ENCODE measurements around the gene PAX6.

PAX6 gene

DNA sequence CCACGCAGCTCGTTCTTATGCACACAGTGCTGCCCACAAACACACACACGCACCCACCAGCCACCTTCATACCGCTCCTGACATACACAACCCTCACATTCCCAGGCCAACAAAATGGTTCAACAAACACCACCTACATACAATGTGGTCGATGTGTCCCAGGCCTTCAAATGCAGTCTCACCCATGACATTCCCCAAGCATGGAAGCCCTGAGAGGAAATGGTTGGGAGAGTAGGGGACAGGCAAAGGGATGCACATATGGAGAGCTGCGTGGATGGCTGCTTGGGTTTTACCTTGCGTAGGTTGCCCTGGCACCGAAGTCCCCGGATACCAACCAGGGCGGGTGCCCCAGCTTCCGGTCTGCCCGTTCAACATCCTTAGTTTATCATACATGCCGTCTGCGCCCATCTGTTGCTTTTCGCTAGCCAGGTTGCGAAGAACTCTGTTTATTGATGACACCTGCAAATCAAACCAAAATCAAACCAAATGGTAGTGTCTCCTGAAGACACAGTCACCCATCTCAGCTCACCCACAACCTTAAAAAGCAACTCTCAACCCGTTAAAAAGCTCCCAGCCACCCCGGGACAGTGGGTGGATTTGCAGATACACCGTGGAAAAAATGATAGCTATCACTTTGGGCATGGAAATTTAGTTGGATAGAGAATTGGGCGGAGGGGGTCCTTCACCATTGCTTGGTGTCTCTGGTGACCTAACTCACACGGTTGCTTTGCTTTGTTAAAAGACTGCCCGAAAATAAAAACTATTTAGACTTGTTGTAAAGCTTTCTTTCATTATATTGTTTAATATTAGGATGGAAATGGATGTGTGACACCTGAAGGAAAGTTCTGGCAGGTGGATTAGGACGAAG is 10.5 kb downstream of the PAX6 start:
- H3K4me3 Mint-ChIP-seq, result peak overlapping the region in 2 of 3 experiments; percentile 10 to 15
- peaks cover 44% of the 10 kb centered on the region for H3K4me1 Mint-ChIP-seq
- no peak overlapping the region for H3K27ac Mint-ChIP-seq
- H3K36me3 Mint-ChIP-seq (ENCODE audit: low read depth), result no peaks in the 10 kb centered on the region
- H3K27me3 Mint-ChIP-seq (ENCODE audit: low read depth), result peaks cover 100% of the 10 kb centered on the region
- TF ChIP-seq, protein P1, sequence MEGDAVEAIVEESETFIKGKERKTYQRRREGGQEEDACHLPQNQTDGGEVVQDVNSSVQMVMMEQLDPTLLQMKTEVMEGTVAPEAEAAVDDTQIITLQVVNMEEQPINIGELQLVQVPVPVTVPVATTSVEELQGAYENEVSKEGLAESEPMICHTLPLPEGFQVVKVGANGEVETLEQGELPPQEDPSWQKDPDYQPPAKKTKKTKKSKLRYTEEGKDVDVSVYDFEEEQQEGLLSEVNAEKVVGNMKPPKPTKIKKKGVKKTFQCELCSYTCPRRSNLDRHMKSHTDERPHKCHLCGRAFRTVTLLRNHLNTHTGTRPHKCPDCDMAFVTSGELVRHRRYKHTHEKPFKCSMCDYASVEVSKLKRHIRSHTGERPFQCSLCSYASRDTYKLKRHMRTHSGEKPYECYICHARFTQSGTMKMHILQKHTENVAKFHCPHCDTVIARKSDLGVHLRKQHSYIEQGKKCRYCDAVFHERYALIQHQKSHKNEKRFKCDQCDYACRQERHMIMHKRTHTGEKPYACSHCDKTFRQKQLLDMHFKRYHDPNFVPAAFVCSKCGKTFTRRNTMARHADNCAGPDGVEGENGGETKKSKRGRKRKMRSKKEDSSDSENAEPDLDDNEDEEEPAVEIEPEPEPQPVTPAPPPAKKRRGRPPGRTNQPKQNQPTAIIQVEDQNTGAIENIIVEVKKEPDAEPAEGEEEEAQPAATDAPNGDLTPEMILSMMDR (IDR thresholded peaks at IDR 0.05; ENCODE audit: unreplicated experiment in 3 of 3), result no peak
- H3K9me3 Mint-ChIP-seq, result peaks cover 4% of the 10 kb centered on the region

DNA sequence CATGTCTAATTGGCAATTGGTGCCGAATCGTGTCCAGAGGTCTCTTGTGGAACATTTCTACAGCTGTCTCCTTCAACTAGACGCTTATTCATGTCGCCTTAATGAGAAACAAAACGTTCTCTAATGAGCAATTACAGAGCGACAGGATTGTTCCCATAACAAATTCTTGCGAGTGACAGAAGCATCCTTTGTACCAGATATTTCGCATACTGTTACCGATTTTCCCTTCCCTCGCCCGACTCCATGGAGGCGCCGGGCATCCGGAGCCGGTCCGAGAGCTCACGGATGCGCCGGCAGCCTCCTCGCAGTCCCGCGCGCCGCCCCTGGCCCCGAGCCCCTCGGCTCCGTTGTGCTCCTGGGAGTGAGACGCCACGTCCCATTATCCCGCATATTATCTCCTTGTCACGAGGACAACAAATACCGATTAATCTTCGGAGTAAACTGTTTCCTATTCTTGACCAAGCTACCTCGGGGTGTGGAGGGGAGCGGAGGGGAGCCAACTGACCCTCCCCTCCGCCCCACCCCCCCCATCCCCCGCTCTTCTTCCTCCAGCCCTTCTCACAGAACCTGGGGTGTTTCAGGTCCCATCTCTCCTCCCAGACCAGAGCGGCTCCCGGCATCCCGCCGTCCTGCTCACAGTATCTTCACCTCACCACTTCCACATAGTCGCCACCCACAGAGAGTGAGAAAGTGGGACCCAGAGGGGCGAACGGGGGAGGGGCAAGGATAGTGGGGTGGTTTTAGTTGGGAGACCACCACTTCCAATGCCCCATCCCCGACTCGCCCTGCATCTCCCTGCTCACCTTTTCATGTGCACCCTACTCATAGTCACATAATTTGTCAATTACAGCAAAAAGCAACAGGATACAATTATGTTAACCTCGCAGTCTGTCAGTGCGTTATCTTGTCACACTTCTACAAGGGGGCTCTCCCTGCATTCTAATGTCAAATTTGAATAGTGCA is 11.4 kb downstream of the PAX6 start:
- Mint-ChIP-seq H3K4me3 (peak overlapping the region; percentile 49 to 59 (median 57)), H3K36me3 (ENCODE audit: low read depth) (no peaks in the 10 kb centered on the region), H3K9me3 (peaks cover 4% of the 10 kb centered on the region), H3K4me1 (peaks cover 42% of the 10 kb centered on the region), H3K27ac (no peak overlapping the region), H3K27me3 (ENCODE audit: low read depth) (peaks cover 100% of the 10 kb centered on the region)
- TF ChIP-seq, protein P1 (IDR thresholded peaks at IDR 0.05; ENCODE audit: unreplicated experiment in 3 of 3), result no peak

DNA sequence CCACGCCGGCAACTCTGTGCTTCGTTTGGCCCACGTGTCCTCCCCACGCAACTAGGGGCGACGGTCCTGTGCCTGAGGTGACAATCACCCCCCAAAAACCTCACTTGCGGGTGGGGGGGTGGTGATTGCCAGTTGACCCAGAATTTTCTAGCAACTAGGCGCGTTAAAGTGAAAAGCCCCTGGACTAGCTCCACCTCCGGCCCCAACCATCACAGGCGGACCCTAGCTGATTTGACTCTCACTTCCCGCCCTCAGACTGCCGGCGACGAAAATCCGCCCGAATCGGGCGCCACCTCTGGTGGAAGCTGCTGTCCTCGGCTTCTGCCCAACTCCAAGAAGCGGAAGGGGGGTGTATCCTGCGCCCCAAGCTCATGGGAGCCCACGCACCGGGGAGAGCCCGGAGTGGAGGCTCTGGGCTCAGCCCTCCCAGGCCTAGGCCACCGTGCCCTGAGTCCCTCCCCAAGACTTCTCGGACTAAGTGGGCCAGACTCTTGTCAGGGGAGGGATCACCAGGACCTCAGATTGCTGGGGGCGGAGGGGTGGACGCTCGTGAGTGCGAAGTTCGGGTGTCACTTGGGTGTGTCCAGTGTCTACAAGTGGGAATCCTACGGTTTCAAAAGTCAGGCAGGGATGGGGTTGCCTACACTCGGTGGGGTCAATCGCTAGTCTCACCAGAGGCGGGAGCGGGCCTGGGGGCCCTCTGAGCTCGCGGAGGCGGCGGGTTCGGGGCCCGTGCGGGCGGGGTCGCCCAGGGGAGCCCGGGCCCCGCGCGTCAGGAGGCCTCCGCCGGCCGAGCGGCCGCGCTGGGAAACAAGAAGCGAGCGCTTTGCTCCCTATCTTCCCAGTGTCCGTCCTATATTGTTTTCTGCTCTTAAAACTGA is 12.3 kb downstream of the PAX6 start:
- Mint-ChIP-seq H3K4me3 (peak overlapping the region; percentile 57 to 59 (median 58)), H3K27ac (no peak overlapping the region), H3K36me3 (ENCODE audit: low read depth) (no peaks in the 10 kb centered on the region), H3K4me1 (peaks cover 33% of the 10 kb centered on the region), H3K27me3 (ENCODE audit: low read depth) (peaks cover 100% of the 10 kb centered on the region), H3K9me3 (peaks cover 3% of the 10 kb centered on the region)
- TF ChIP-seq, protein P1 (IDR thresholded peaks at IDR 0.05; ENCODE audit: unreplicated experiment in 3 of 3), result peak in 2 of 3 experiments; percentile 22 to 28

DNA sequence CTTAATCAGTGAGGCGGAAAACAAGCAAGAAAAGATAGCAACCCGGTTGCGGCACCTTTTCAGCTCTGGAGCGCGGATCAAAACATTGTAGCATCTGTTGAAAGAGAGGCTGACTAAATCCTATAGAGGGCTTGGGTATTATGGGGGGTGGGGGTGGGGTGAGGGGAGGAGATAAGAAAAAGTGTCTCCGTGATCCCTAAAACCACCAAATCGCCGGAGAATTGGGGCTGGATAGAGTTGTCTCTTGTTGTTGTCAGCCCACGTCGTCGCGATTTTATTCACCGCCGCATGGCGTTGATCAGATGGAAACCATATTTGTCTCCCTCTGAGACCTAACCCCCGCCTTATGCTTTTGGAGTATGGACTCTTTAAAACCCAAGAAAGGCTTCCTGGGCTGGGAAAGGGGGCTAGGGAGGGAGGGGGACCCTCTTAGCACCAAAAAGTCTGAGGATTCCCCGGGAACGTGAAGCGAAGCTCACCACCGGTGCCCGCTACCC is 13.0 kb downstream of the PAX6 start:
- Mint-ChIP-seq H3K27ac (no peak overlapping the region), H3K4me1 (peaks cover 29% of the 10 kb centered on the region), H3K9me3 (no peaks in the 10 kb centered on the region), H3K27me3 (ENCODE audit: low read depth) (peaks cover 100% of the 10 kb centered on the region), H3K4me3 (peak overlapping the region; percentile 44 to 56 (median 49)), H3K36me3 (ENCODE audit: low read depth) (no peaks in the 10 kb centered on the region)
- TF ChIP-seq, protein P1 (IDR thresholded peaks at IDR 0.05; ENCODE audit: unreplicated experiment in 3 of 3), result no peak

All from nephron (organoid).